Karpas-422 (cell line): ENCODE results near the gene MAPK9. TPM values are rescaled to one million over a fixed set of nuclear protein-coding genes. Genes with fewer than 3 reads are reported as not detected.
"Not testable (repeated sequence)": the region's sequence is repeated elsewhere in the genome, so short reads cannot be mapped to it uniquely, and the experiment has no call there.

Experiments used
- DNase-seq: peaks from one replicate; pipeline ENCODE4 v3.0.0-alpha.2; 2015
- H2AFZ ChIP-seq: fragments of 200-600 bp; sonication (generic); 2 replicates; pipeline ENCODE4 v1.6.1; 2014; ENCODE audit warnings: antibody characterized with exemption, low read length, mixed read lengths
- H3K27ac ChIP-seq: fragments of 200-600 bp; sonication (generic); 2 replicates; pipeline ENCODE4 v1.5.1; 2014; ENCODE audit warnings: mild to moderate bottlenecking, low read length, moderate library complexity
- H3K27me3 ChIP-seq: fragments of 200-600 bp; sonication (generic); 2 replicates; pipeline ENCODE4 v1.6.1; 2014; ENCODE audit warnings: low read length, mixed read lengths
- H3K36me3 ChIP-seq: fragments of 200-600 bp; sonication (generic); 2 replicates; pipeline ENCODE4 v1.6.1; 2014; ENCODE audit warnings: low read length, mixed read lengths; ENCODE audit not compliant: insufficient read depth
- H3K4me1 ChIP-seq: fragments of 200-600 bp; sonication (generic); 2 replicates; pipeline ENCODE4 v1.6.1; 2014; ENCODE audit warnings: mild to moderate bottlenecking, low read length, mixed read lengths
- H3K4me2 ChIP-seq: fragments of 200-600 bp; sonication (generic); 2 replicates; pipeline ENCODE4 v1.6.1; 2014; ENCODE audit warnings: low read length, low read depth, mild to moderate bottlenecking; ENCODE audit not compliant: poor library complexity, severe bottlenecking
- H3K4me3 ChIP-seq: fragments of 200-600 bp; sonication (generic); 2 replicates; pipeline ENCODE4 v1.5.1; 2014; ENCODE audit warnings: mild to moderate bottlenecking, antibody characterized with exemption, low read length, mixed read lengths
- H3K79me2 ChIP-seq: fragments of 200-600 bp; sonication (generic); 2 replicates; pipeline ENCODE4 v1.6.1; 2014; ENCODE audit warnings: mild to moderate bottlenecking, low read length, mixed read lengths
- H3K9ac ChIP-seq: fragments of 200-600 bp; sonication (generic); 2 replicates; pipeline ENCODE4 v1.6.0; 2014; ENCODE audit warnings: low read length
- H3K9me2 ChIP-seq: fragments of 200-600 bp; sonication (generic), shearing (Covaris generic); replicated peaks from 2 replicates; pipeline ENCODE4 v1.6.0; 2014; ENCODE audit warnings: mild to moderate bottlenecking, low read length, moderate library complexity; ENCODE audit not compliant: insufficient read depth
- H3K9me3 ChIP-seq: fragments of 300-700, 200-600 bp; sonication (generic); 2 replicates; pipeline ENCODE4 v1.6.1; 2014; ENCODE audit warnings: low read length, mixed read lengths
- H4K20me1 ChIP-seq: fragments of 200-600 bp; sonication (generic); 2 replicates; pipeline ENCODE4 v1.6.1; 2014; ENCODE audit warnings: mild to moderate bottlenecking, antibody characterized with exemption, low read length, low read depth; ENCODE audit not compliant: insufficient read depth
- total RNA-seq: library from RNA; depleted of rRNA; stranded (reverse); fragments of >200 nt; shearing (Covaris generic); gene quantifications from 2 replicates; pipeline ENCODE4 v1.2.3, GENCODE V29; 2014; ENCODE audit warnings: low replicate concordance

Gene MAPK9
- total RNA-seq, 1 experiment from 2014 or later: 33.0 TPM

GRCh38 chr5:180303226-180304015 is 11.5 kb upstream of the MAPK9 start:
- no peak overlapping the region for H3K9ac ChIP-seq
- H3K27ac ChIP-seq: no peak overlapping the region
- no peaks in the 10 kb centered on the region for H3K9me3 ChIP-seq
- H3K4me2 ChIP-seq: no peak overlapping the region
- H3K27me3 ChIP-seq: no peaks in the 10 kb centered on the region
- no peaks in the 10 kb centered on the region for H3K9me2 ChIP-seq
- H3K4me3 ChIP-seq: no peak overlapping the region
- no peak for DNase-seq
- no peaks in the 10 kb centered on the region for H3K4me1 ChIP-seq
- no peaks in the 10 kb centered on the region for H3K79me2 ChIP-seq
- no peak overlapping the region for H2AFZ ChIP-seq
- H3K36me3 ChIP-seq: no peaks in the 10 kb centered on the region
- H4K20me1 ChIP-seq: no peaks in the 10 kb centered on the region

GRCh38 chr5:180302256-180302655 is 10.4 kb upstream of the MAPK9 start:
- Histone ChIP-seq H4K20me1 (no peaks in the 10 kb centered on the region), H3K79me2 (no peaks in the 10 kb centered on the region), H2AFZ (no peak overlapping the region), H3K9ac (no peak overlapping the region), H3K27me3 (no peaks in the 10 kb centered on the region), H3K9me2 (no peaks in the 10 kb centered on the region), H3K36me3 (no peaks in the 10 kb centered on the region), H3K4me3 (no peak overlapping the region), H3K4me1 (no peaks in the 10 kb centered on the region), H3K9me3 (no peaks in the 10 kb centered on the region), H3K27ac (no peak overlapping the region), H3K4me2 (no peak overlapping the region)
- no peak for DNase-seq

GRCh38 chr5:180301253-180301652 is 9.4 kb upstream of the MAPK9 start:
- Histone ChIP-seq H3K27ac (no peak overlapping the region), H4K20me1 (no peaks in the 10 kb centered on the region), H3K4me3 (no peak overlapping the region), H3K4me2 (no peak overlapping the region), H3K9me2 (no peaks in the 10 kb centered on the region), H3K36me3 (no peaks in the 10 kb centered on the region), H3K27me3 (no peaks in the 10 kb centered on the region), H3K4me1 (peaks cover 2% of the 10 kb centered on the region; the same call in 1 of the 2 replicates), H3K79me2 (no peaks in the 10 kb centered on the region), H3K9me3 (no peaks in the 10 kb centered on the region), H2AFZ (no peak overlapping the region), H3K9ac (no peak overlapping the region)
- DNase-seq: no peak

- no peaks in the 10 kb centered on the region for H3K36me3 ChIP-seq
- H3K9me3 ChIP-seq: no peaks in the 10 kb centered on the region
- DNase-seq: no peak
- no peak overlapping the region for H2AFZ ChIP-seq
- no peak overlapping the region for H3K9ac ChIP-seq
- H4K20me1 ChIP-seq: no peaks in the 10 kb centered on the region
- H3K9me2 ChIP-seq: no peaks in the 10 kb centered on the region
- peaks cover 7% of the 10 kb centered on the region; the same call in 1 of the 2 replicates for H3K4me1 ChIP-seq
- no peaks in the 10 kb centered on the region for H3K27me3 ChIP-seq
- no peak overlapping the region for H3K27ac ChIP-seq
- H3K4me3 ChIP-seq: no peak overlapping the region
- H3K4me2 ChIP-seq: no peak overlapping the region
- no peaks in the 10 kb centered on the region for H3K79me2 ChIP-seq
Measured at GRCh38 chr5:180299526-180299925, 7.6 kb upstream of the MAPK9 start.

- not testable (repeated sequence) for H3K27me3 ChIP-seq, H3K4me2 ChIP-seq, H4K20me1 ChIP-seq, H3K9me2 ChIP-seq, H3K27ac ChIP-seq, H3K79me2 ChIP-seq, DNase-seq, H3K9ac ChIP-seq, H3K9me3 ChIP-seq, H3K36me3 ChIP-seq, H2AFZ ChIP-seq, H3K4me3 ChIP-seq, H3K4me1 ChIP-seq
Measured at GRCh38 chr5:180299014-180299413, 7.1 kb upstream of the MAPK9 start.

- no peaks in the 10 kb centered on the region for H4K20me1 ChIP-seq
- H3K27me3 ChIP-seq: no peaks in the 10 kb centered on the region
- H3K4me2 ChIP-seq: no peak overlapping the region
- DNase-seq: no peak
- H3K9me2 ChIP-seq: no peaks in the 10 kb centered on the region
- peaks cover 12% of the 10 kb centered on the region for H3K4me1 ChIP-seq
- no peak overlapping the region for H3K9ac ChIP-seq
- no peaks in the 10 kb centered on the region for H3K9me3 ChIP-seq
- H2AFZ ChIP-seq: no peak overlapping the region
- peaks cover 5% of the 10 kb centered on the region; the same call in 1 of the 2 replicates for H3K79me2 ChIP-seq
- H3K4me3 ChIP-seq: no peak overlapping the region
- H3K27ac ChIP-seq: no peak overlapping the region
- H3K36me3 ChIP-seq: no peaks in the 10 kb centered on the region
Measured at GRCh38 chr5:180297587-180298282, 5.9 kb upstream of the MAPK9 start.

- no peak overlapping the region for H3K4me2 ChIP-seq
- no peak overlapping the region for H3K4me3 ChIP-seq
- H3K27me3 ChIP-seq: no peaks in the 10 kb centered on the region
- peaks cover 11% of the 10 kb centered on the region; the same call in 1 of the 2 replicates for H3K79me2 ChIP-seq
- no peaks in the 10 kb centered on the region for H3K9me2 ChIP-seq
- no peak overlapping the region for H3K27ac ChIP-seq
- no peak overlapping the region for H3K9ac ChIP-seq
- H2AFZ ChIP-seq: no peak overlapping the region
- peaks cover 12% of the 10 kb centered on the region for H3K4me1 ChIP-seq
- H3K9me3 ChIP-seq: no peaks in the 10 kb centered on the region
- peak; percentile 75 for DNase-seq
- H4K20me1 ChIP-seq: no peaks in the 10 kb centered on the region
- H3K36me3 ChIP-seq: no peaks in the 10 kb centered on the region
Measured at GRCh38 chr5:180296771-180297170, 4.9 kb upstream of the MAPK9 start.

GRCh38 chr5:180294913-180295555 is 3.2 kb upstream of the MAPK9 start:
- H3K9me3 ChIP-seq: no peaks in the 10 kb centered on the region
- H3K36me3 ChIP-seq: no peaks in the 10 kb centered on the region
- DNase-seq: peak; percentile 47
- no peak overlapping the region for H3K4me3 ChIP-seq
- no peak overlapping the region for H3K4me2 ChIP-seq
- peaks cover 25% of the 10 kb centered on the region for H3K79me2 ChIP-seq
- H3K9ac ChIP-seq: no peak overlapping the region
- no peaks in the 10 kb centered on the region for H3K9me2 ChIP-seq
- no peak overlapping the region for H3K27ac ChIP-seq
- no peaks in the 10 kb centered on the region for H4K20me1 ChIP-seq
- H3K27me3 ChIP-seq: no peaks in the 10 kb centered on the region
- no peak overlapping the region for H2AFZ ChIP-seq
- H3K4me1 ChIP-seq: peaks cover 22% of the 10 kb centered on the region
